KMS-11 (cell line): ENCODE data around the gene IER3.
"Not testable (repeated sequence)": the region's sequence is repeated elsewhere in the genome, so short reads cannot be mapped to it uniquely, and the experiment has no call there.

Experiments used
- H2AFZ ChIP-seq: fragments of 200-600 bp; sonication (generic); 2 replicates; pipeline ENCODE4 v1.6.1; 2016; ENCODE audit warnings: antibody characterized with exemption, mixed run types, low read depth
- H3K27ac ChIP-seq: fragments of 200-600 bp; sonication (generic); 2 replicates; pipeline ENCODE4 v1.6.1; 2016; ENCODE audit warnings: mild to moderate bottlenecking, mixed run types
- H3K27me3 ChIP-seq: fragments of 200-600 bp; sonication (generic); 2 replicates; pipeline ENCODE4 v1.6.1; 2017; ENCODE audit warnings: mild to moderate bottlenecking, low read depth, mixed run types, moderate library complexity; ENCODE audit not compliant: insufficient read depth
- H3K36me3 ChIP-seq: fragments of 200-600 bp; sonication (generic); 2 replicates; pipeline ENCODE4 v1.6.1; 2017; ENCODE audit warnings: mild to moderate bottlenecking, mixed run types; ENCODE audit not compliant: insufficient read depth
- H3K4me1 ChIP-seq: fragments of 200-600 bp; sonication (generic); 2 replicates; pipeline ENCODE4 v1.6.1; 2016; ENCODE audit warnings: mild to moderate bottlenecking, low read depth, mixed run types; ENCODE audit not compliant: poor library complexity, severe bottlenecking
- H3K4me2 ChIP-seq: fragments of 200-600 bp; sonication (generic); 2 replicates; pipeline ENCODE4 v1.7.0; 2016; ENCODE audit warnings: mild to moderate bottlenecking, mixed run types
- H3K4me3 ChIP-seq: fragments of 200-600 bp; sonication (generic); IDR thresholded peaks from 2 replicates; pipeline ENCODE4 v1.6.1; 2017; ENCODE audit warnings: low read depth, low read length, mixed read lengths; ENCODE audit not compliant: insufficient read depth
- H3K79me2 ChIP-seq: fragments of 200-600 bp; sonication (generic); 2 replicates; pipeline ENCODE4 v1.6.1; 2016; ENCODE audit warnings: low read depth, mixed run types; ENCODE audit not compliant: insufficient read depth
- H3K9ac ChIP-seq: fragments of 200-600 bp; sonication (generic); 2 replicates; pipeline ENCODE4 v1.6.1; 2016; ENCODE audit warnings: mild to moderate bottlenecking, mixed run types
- H4K20me1 ChIP-seq: fragments of 200-600 bp; sonication (generic); 2 replicates; pipeline ENCODE4 v1.6.1; 2016; ENCODE audit warnings: mild to moderate bottlenecking, mixed run types; ENCODE audit not compliant: insufficient read depth
- CTCF ChIP-seq: fragments of 200-600 bp; sonication (generic); conservative IDR thresholded peaks from 2 replicates; pipeline ENCODE4 v1.6.1; 2017; ENCODE audit warnings: low read depth, mild to moderate bottlenecking, antibody characterized with exemption, low read length, moderate library complexity, mixed read lengths

The IER3 gene

GRCh38 chr6:30759575-30760239 lies 15.4 kb upstream of the IER3 start:
- H3K4me1 ChIP-seq = no peaks in the 10 kb centered on the region
- H2AFZ ChIP-seq = no peak overlapping the region
- H3K79me2 ChIP-seq = no peaks in the 10 kb centered on the region
- H3K36me3 ChIP-seq = no peaks in the 10 kb centered on the region
- TF ChIP-seq CTCF = no peak
- H3K4me3 ChIP-seq = no peak overlapping the region
- H3K4me2 ChIP-seq = no peak overlapping the region
- H4K20me1 ChIP-seq = no peaks in the 10 kb centered on the region
- H3K9ac ChIP-seq = no peak overlapping the region
- H3K27ac ChIP-seq = no peak overlapping the region
- no peaks in the 10 kb centered on the region; the same call in 1 of the 2 replicates for H3K27me3 ChIP-seq

GRCh38 chr6:30757261-30757904 lies 13.0 kb upstream of the IER3 start:
- no peak overlapping the region for H2AFZ ChIP-seq
- no peak overlapping the region for H3K4me3 ChIP-seq
- no peaks in the 10 kb centered on the region for H3K36me3 ChIP-seq
- H3K4me1 ChIP-seq = no peaks in the 10 kb centered on the region
- no peak overlapping the region for H3K27ac ChIP-seq
- no peak for TF ChIP-seq CTCF
- H3K27me3 ChIP-seq = no peaks in the 10 kb centered on the region
- H3K9ac ChIP-seq = no peak overlapping the region
- no peak overlapping the region for H3K4me2 ChIP-seq
- no peaks in the 10 kb centered on the region for H4K20me1 ChIP-seq
- H3K79me2 ChIP-seq = no peaks in the 10 kb centered on the region

GRCh38 chr6:30756405-30757003 lies 12.2 kb upstream of the IER3 start:
- not testable (repeated sequence) for H3K4me1 ChIP-seq, H4K20me1 ChIP-seq, H3K27ac ChIP-seq, H3K4me3 ChIP-seq, H3K79me2 ChIP-seq, H2AFZ ChIP-seq, H3K27me3 ChIP-seq, H3K36me3 ChIP-seq, H3K4me2 ChIP-seq, H3K9ac ChIP-seq

GRCh38 chr6:30754631-30755030 lies 10.3 kb upstream of the IER3 start:
- Histone ChIP-seq H3K27me3 (no peaks in the 10 kb centered on the region), H3K9ac (no peak overlapping the region), H3K4me1 (no peaks in the 10 kb centered on the region), H3K4me2 (no peak overlapping the region), H3K36me3 (no peaks in the 10 kb centered on the region), H2AFZ (no peak overlapping the region), H3K79me2 (no peaks in the 10 kb centered on the region), H3K27ac (no peak overlapping the region), H4K20me1 (no peaks in the 10 kb centered on the region), H3K4me3 (no peak overlapping the region)
- no peak for TF ChIP-seq CTCF
